HG02678 (cell line): Measurements from ENCODE around the gene AFP.

Source experiments
- ATAC-seq: cut with Tn5 transposase; IDR thresholded peaks from one replicate; pipeline ENCODE4 v1.9.1; 2021; ENCODE audit warnings: mild to moderate bottlenecking, moderate library complexity; ENCODE audit not compliant: unreplicated experiment

AFP gene

GRCh38 chr4:73456177-73457022 lies 20.4 kb downstream of the AFP start:
- ATAC-seq = no peak

DNA sequence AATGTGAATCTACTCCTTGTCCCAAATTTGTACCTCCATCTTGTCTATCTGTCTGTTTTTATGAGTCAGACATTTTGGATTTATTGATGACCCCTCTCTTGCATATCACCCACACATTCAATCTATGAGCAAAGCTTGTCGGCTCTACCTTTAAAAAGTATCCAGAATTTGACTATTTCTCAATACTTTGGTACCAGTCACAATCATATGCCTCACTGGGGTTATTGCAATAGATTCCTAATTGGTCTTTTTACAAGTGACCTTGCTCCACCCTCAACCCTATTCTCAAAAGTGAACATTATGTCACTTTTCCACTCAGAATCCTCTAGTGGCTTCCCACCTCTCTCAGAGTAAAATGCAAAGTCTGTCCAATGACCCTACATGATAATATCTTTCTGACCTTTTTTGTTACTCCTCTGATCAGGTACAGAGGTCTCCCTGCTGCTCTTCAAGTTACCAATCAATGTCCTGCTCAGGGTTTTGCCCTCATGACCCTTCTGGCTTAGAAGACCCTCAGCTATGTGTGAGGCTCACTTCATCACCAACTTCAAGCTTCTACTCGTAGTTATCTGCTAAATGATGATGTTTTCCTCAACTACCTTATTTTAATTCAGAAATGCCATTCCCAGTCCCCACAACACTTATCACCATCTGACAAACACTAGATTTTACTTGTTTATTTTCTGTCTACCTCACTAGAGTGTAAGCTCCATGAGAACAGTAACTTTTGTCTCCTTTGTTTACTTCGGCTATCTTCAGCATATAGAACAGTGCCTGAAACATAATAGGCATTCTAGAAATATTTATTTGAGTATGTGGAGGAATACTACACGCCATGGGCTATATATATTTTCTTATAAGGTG lies 22.4 kb downstream of the AFP start:
- no peak for ATAC-seq

DNA sequence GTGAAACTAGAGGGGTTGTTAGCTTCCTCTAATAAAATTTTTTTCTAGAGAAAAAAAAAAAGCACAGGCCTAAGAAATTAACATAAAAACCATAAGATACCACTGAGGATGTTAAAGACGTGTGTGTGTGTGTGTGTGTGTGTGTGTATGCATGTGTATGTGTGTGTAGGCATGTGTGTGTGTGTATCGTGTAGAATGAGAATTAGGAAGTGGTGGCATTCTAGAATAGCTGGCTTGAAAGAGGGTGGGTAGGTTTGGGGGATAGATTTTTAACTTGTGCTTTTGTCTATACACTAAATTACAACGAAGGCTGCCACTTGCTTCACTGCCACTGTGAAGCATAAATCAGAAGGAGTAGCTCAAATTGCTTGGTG lies 23.0 kb downstream of the AFP start:
- no peak for ATAC-seq

- ATAC-seq = no peak
Observed at GRCh38 chr4:73460913-73461522, 25.0 kb downstream of the AFP start.

- ATAC-seq = no peak
Observed at GRCh38 chr4:73468170-73468569, 32.1 kb downstream of the AFP start.

DNA sequence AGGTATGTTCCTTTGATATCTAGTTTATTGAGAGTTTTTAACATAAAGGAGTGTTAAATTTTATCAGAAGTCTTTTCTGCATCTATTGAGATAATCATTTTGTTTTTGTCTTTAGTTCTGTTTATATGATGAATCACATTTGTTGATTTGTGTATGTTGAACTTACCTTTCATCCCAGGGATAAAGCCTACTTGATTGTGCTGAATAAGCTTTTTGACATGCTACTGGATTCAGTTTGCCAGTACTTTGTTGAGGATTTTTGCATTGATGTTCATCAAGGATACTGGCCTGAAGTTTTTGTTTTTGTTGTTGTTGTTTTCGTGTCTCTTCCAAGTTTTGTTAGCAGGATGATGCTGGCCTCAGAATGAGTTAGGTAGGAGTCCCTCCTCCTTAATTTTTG lies 34.7 kb downstream of the AFP start:
- no peak for ATAC-seq

DNA sequence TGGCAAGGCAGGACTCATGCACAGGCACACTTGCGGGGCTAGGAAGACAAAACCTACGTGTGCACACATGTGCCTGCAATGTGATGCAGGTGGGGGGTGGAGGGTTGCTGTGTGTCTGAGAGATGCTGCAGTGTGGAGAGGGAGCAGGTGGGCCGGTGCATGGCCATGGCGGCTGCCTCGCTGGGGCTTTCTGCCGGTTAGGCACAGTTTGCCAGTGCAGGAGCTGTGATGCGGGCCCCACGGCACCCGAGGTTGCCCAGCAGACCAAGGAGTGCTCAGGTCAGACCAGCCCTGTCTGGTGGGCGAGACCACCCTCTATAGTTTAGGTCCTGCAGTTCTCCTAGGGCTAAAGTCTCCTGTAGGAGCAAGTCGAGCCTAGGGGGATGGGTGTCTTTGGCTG lies 41.2 kb downstream of the AFP start:
- no peak for ATAC-seq

DNA sequence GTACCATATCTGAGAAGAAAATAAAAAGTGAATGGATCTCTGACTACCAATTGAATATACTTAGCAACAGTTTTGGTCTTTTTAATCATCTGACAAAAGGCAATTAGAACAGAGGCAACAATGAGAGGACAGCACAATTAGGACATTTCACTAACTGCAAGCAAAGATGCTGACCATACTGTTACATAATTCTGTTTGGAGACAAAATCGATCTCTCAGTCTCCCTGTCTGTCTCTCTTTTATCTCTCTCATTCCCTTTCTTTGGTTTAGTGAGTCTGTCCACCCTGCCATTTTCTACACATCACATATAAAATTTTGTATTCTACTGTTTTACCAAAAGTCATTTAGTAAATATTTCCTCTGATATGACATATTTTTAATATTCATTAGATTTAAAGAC lies 43.3 kb downstream of the AFP start:
- ATAC-seq = no peak

DNA sequence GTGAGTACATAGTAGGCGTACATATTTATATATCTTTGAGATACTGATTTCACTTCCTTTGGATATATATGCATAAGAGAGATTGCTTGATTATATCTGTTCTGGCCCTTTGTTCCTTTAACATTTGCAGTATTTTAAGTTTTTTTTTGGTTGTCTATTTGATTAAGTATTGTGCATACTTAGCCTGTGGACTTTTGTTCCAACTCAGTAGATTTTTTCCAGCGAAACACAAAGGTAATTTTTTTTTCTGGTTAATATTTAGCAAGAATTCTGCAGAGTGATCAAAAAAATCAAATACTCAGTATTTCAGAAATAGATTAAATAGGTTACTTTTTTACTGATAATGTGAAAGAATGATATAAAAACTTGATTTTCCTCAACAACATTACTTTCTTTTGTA lies 45.3 kb downstream of the AFP start, which contains the start of gene AFM:
Gene AFM (plus strand): TSS at position 388 of the 400 bp plus-strand sequence. CDS start 31 bp downstream, outside the sequence.
- no peak for ATAC-seq

DNA sequence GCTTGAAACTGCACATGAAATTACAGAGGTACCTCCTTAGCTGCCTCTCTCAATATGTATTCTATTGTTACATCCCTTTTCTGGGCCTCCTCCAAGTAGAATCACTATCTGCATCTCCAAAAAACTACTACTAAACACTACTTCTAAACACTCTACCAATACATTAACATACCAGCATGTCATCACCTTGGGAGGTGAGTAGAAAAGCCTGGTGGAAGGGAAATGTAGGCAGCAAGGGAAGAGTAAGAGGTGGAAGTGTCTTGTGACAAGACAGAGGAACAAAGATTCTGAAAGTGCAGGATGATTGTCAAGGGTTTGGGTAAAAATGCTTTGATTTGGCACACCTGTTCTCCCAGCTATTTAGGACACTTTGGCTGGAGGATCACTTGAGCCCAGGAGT lies 49.1 kb downstream of the AFP start:
- ATAC-seq = no peak

- ATAC-seq = no peak
Observed at GRCh38 chr4:73485596-73485995, 49.6 kb downstream of the AFP start.

DNA sequence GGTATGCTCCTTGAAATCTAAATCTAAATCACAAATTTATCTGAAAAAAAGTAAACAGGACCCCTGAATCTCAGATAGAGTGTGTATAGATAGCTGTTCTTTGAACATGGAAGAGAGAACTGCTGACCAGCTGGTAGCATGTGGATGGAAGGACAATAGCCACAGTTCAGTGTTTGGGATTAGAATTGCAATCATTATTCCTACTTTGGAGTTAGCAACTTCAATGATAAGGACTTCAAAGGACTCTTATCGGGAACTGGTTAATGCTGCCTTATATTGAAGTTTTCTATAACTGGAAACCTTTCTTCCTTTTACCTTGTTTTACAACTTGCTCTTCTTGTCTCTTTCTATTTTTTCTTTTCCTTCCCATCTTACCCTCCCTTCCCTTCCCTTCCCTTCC lies 50.5 kb downstream of the AFP start:
- no peak for ATAC-seq

- ATAC-seq = no peak
Observed at GRCh38 chr4:73487233-73487632, 51.2 kb downstream of the AFP start.

- ATAC-seq = no peak
Observed at GRCh38 chr4:73499996-73500765, 64.2 kb downstream of the AFP start.

GRCh38 chr4:73501664-73502265 lies 65.7 kb downstream of the AFP start:
- ATAC-seq = no peak

GRCh38 chr4:73505567-73505966 lies 69.5 kb downstream of the AFP start:
- ATAC-seq = no peak
